GM10248 (cell line): ENCODE data around the gene CHRNB1.

Source experiments
- CTCF ChIA-PET: fragments of 300-600 bp; sonication (Branson Sonifier 250); formaldehyde crosslinking; extraction: SDS; loops from one replicate; lab custom pipeline; 2021; ENCODE audit warnings: antibody characterized with exemption; lab: Yijun Ruan, JAX
- POLR2A ChIA-PET: fragments of 350-650 bp; sonication (Branson Sonifier 250); formaldehyde crosslinking; extraction: SDS; loops from one replicate; lab custom pipeline; 2020; ENCODE audit warnings: antibody characterized with exemption; lab: Yijun Ruan, JAX
- DNase-seq: peaks from one replicate; pipeline ENCODE4 v3.0.0; 2012; ENCODE audit errors: extremely low spot score
- CTCF ChIP-seq: IDR thresholded peaks from 2 replicates; pipeline ENCODE4 v1.5.1; 2012; ENCODE audit warnings: mild to moderate bottlenecking, low read depth; ENCODE audit errors: extremely low read depth, missing control alignments, control extremely low read depth

Gene CHRNB1

GRCh38 chr17:7462474-7463371, 17.9 kb downstream of the CHRNB1 start:
- TF ChIP-seq CTCF: no peak
- ChIA-PET CTCF (interaction anchor here (0.9 to 2.0 kb wide), 5 partner anchors 14 to 127 kb away, joined by 3 to 6 read pairs (median 3); partner anchors contain the start of gene SOX15), POLR2A (interaction anchor here (0.5 to 1.0 kb wide), 3 partner anchors 22 to 23 kb away, joined by 3 to 6 read pairs (median 3); partner anchors contain the start of gene POLR2A)
- no peak for DNase-seq

GRCh38 chr17:7463372-7463846, 18.5 kb downstream of the CHRNB1 start:
- ChIA-PET CTCF (interaction anchor here (1.1 to 2.0 kb wide), 2 partner anchors 13 to 108 kb away, joined by 3 to 6 read pairs; no protein-coding TSS in a partner anchor), POLR2A (interaction anchor here (0.5 to 0.8 kb wide), 3 partner anchors 18 to 22 kb away, joined by 3 to 8 read pairs (median 6); partner anchors contain the start of gene POLR2A)
- no peak for DNase-seq
- TF ChIP-seq CTCF: no peak

GRCh38 chr17:7464081-7464480, 19.2 kb downstream of the CHRNB1 start:
- CTCF ChIA-PET: interaction anchor here (1.9 kb wide), 1 partner anchor 12 kb away, joined by 4 read pairs; no protein-coding TSS in a partner anchor
- TF ChIP-seq CTCF: no peak
- POLR2A ChIA-PET: interaction anchor here (0.6 to 0.8 kb wide), 2 partner anchors 19 to 98 kb away, joined by 4 to 8 read pairs; no protein-coding TSS in a partner anchor
- DNase-seq: no peak

GRCh38 chr17:7465597-7466275, 20.9 kb downstream of the CHRNB1 start:
- ChIA-PET POLR2A (interaction anchor here (0.7 to 1.1 kb wide), 2 partner anchors 61 to 78 kb away, joined by 3 read pairs; no protein-coding TSS in a partner anchor), CTCF (interaction anchor here (1.3 to 1.9 kb wide), 3 partner anchors 10 kb away, joined by 3 to 6 read pairs (median 4); no protein-coding TSS in a partner anchor)
- no peak for TF ChIP-seq CTCF
- no peak for DNase-seq

- ChIA-PET CTCF (interaction anchor here (1.3 to 1.9 kb wide), 3 partner anchors 9 to 19 kb away, joined by 3 to 6 read pairs (median 3); no protein-coding TSS in a partner anchor), POLR2A (interaction anchor here (0.7 to 1.6 kb wide), 3 partner anchors 18 to 77 kb away, joined by 3 to 5 read pairs (median 3); partner anchors contain the start of gene POLR2A)
- DNase-seq: no peak
- no peak for TF ChIP-seq CTCF
These were observed 21.4 kb downstream of the CHRNB1 start for GRCh38 chr17:7466318-7466638.
